ENCODE results near the gene COX5A.

Gene COX5A

GRCh38 chr15:74978503-74978902 is 40.6 kb upstream of the COX5A start:
- TF ChIP-seq GABPA (IDR thresholded peaks at IDR 0.05; ENCODE audit: low read depth), result no peak
- DNase-seq (ENCODE audit: low read depth in 1 of 2, low spot score in 1 of 2), result no peak
- H3K27ac ChIP-seq (replicated peaks), result no peak overlapping the region
- no peak overlapping the region for H3K4me3 ChIP-seq (replicated peaks; ENCODE audit: insufficient read depth, low read length)
- H3K27me3 ChIP-seq (ENCODE audit: insufficient read depth, poor library complexity, severe bottlenecking), result peaks cover 2% of the 10 kb centered on the region

- Histone ChIP-seq H3K4me3 (replicated peaks; ENCODE audit: insufficient read depth, low read length) (no peak overlapping the region), H3K27me3 (ENCODE audit: insufficient read depth, poor library complexity, severe bottlenecking) (peaks cover 2% of the 10 kb centered on the region), H3K27ac (replicated peaks) (no peak overlapping the region)
- no peak for DNase-seq (ENCODE audit: low read depth in 1 of 2, low spot score in 1 of 2)
- TF ChIP-seq REST (IDR thresholded peaks at IDR 0.05; ENCODE audit: insufficient replicate concordance, low read depth), result no peak
- no peak for TF ChIP-seq POLR2AphosphoS5 (IDR thresholded peaks at IDR 0.05; ENCODE audit: low read depth)
- TF ChIP-seq SPI1 (IDR thresholded peaks at IDR 0.05; ENCODE audit: borderline replicate concordance, low read depth), result no peak
These were observed 40.2 kb upstream of the COX5A start for GRCh38 chr15:74978077-74978476.

GRCh38 chr15:74977599-74977998 is 39.7 kb upstream of the COX5A start:
- no peak for TF ChIP-seq SPI1 (IDR thresholded peaks at IDR 0.05; ENCODE audit: borderline replicate concordance, low read depth)
- TF ChIP-seq POLR2AphosphoS5 (IDR thresholded peaks at IDR 0.05; ENCODE audit: low read depth), result no peak
- no peak for TF ChIP-seq CTCF (IDR thresholded peaks at IDR 0.05; ENCODE audit: insufficient read depth, low read length)
- no peak for TF ChIP-seq REST (IDR thresholded peaks at IDR 0.05; ENCODE audit: insufficient replicate concordance, low read depth)
- no peak for TF ChIP-seq GABPA (IDR thresholded peaks at IDR 0.05; ENCODE audit: low read depth)
- peaks cover 2% of the 10 kb centered on the region for H3K27me3 ChIP-seq (ENCODE audit: insufficient read depth, poor library complexity, severe bottlenecking)
- H3K4me3 ChIP-seq (replicated peaks; ENCODE audit: insufficient read depth, low read length), result no peak overlapping the region
- no peak overlapping the region for H3K27ac ChIP-seq (replicated peaks)
- DNase-seq (ENCODE audit: low read depth in 1 of 2, low spot score in 1 of 2), result no peak

- TF ChIP-seq SPI1 (IDR thresholded peaks at IDR 0.05; ENCODE audit: borderline replicate concordance, low read depth) (no peak), CTCF (IDR thresholded peaks at IDR 0.05; ENCODE audit: insufficient read depth, low read length) (no peak), GABPA (IDR thresholded peaks at IDR 0.05; ENCODE audit: low read depth) (no peak), POLR2AphosphoS5 (IDR thresholded peaks at IDR 0.05; ENCODE audit: low read depth) (no peak), REST (IDR thresholded peaks at IDR 0.05; ENCODE audit: insufficient replicate concordance, low read depth) (no peak)
- H3K27me3 ChIP-seq (ENCODE audit: insufficient read depth, poor library complexity, severe bottlenecking), result peaks cover 2% of the 10 kb centered on the region
- no peak for DNase-seq (ENCODE audit: low read depth in 1 of 2, low spot score in 1 of 2)
- no peak overlapping the region for H3K27ac ChIP-seq (replicated peaks)
- H3K4me3 ChIP-seq (replicated peaks; ENCODE audit: insufficient read depth, low read length), result no peak overlapping the region
These were observed 38.3 kb upstream of the COX5A start for GRCh38 chr15:74976159-74976558.
